ENCODE data around the gene NFRKB.
"Not testable (repeated sequence)": the region's sequence is repeated elsewhere in the genome, so short reads cannot be mapped to it uniquely, and the experiment has no call there.

The NFRKB gene

DNA sequence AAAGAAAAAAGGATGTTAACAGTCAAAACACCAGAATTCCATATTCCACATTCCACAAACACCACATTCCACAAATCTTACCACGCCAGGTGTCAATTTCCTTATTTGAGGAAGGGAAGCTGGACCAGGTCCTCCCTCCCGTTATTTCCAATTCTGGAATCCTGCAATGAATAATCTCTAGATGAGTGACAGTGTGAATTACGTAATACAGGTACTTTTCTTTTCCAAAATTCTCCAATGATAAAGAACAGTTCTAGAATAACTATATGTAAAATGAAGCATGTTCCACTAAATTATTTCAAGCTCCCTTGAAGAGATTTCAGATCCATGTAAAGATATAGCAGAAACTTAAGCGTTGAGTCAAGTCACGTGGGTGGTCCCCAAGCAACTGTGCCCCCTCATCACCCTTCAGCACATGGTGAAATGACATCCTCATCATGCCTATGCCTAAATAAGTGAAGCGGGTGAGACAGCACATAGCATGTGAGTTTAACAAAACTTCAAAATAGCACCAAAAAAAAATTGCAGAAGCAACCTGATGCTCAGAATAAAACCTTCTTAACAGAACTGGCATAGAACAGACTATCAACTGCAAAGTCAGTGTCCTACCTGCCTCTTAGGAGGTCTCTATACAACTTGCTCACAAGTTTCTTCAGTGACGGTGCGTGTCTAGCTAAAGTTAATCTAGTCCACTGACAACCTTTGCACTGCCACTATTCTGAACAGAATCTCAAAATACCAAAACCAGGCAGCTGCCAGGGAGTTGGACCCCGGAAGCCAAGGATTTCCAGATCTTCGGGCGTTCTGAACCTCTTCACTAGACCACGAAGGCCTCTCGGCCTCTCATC, 876 bp downstream of the NFRKB start:
- DNase-seq (ENCODE audit: low read depth), result no peak

DNA sequence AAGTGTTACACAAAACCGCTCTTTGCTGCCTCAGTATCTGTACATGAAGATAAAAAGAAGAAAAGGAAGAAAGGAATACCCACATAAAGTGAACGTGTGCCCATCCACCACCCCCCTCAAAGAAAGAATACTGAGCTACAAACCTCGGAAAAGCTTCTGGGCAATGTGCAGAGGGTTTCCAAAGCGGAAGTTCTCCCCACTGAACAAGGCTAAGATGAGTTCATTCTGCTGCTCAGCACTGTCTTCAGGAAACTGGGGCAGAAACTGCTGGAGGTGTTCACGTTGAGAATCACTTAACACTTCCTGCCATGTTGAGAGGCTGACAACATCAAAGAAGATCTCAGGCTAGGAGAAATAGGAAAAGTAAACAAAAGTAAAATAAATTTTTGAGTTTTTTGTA, 6.9 kb downstream of the NFRKB start:
- DNase-seq (ENCODE audit: low read depth), result no peak

DNA sequence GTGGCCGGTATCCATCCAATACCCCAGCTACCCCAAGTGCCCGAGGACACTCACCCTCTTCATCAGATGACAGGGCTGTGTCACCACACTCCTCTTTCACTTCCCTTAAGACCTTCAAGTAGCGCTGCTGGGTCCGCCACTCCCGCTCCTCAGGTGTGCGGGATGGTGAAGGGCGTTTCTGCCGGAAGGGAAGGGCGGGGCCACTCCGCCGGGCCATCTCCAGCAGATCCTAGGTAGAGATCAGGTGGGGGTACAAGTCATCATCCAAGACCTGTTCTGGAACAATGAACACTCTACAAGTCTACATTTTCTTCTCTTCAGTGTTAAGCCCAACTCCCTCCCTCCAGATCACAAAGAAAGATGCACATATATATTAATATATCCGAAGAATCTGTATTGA, 10.0 kb downstream of the NFRKB start:
- DNase-seq (ENCODE audit: low read depth), result no peak

DNA sequence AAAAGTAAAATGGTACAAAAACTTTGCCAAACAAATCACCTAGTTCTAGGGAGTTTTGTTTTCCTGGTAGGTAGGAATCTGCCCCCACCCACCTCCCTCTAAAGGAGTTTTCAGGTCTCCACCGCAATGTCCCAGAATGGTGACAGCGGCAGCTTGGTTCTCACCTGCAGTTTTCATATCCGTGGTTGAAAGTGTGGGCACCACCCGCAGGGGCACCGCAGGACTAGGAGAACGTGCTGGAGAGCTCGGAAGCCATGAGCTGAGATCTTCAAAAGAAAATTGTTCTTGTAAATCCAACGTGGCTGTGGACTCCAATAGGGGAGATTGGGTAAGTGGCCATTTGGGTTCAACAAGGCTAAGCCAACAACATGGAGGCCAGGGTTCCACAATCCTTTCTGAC, 10.8 kb downstream of the NFRKB start:
- DNase-seq (ENCODE audit: low read depth), result no peak

DNA sequence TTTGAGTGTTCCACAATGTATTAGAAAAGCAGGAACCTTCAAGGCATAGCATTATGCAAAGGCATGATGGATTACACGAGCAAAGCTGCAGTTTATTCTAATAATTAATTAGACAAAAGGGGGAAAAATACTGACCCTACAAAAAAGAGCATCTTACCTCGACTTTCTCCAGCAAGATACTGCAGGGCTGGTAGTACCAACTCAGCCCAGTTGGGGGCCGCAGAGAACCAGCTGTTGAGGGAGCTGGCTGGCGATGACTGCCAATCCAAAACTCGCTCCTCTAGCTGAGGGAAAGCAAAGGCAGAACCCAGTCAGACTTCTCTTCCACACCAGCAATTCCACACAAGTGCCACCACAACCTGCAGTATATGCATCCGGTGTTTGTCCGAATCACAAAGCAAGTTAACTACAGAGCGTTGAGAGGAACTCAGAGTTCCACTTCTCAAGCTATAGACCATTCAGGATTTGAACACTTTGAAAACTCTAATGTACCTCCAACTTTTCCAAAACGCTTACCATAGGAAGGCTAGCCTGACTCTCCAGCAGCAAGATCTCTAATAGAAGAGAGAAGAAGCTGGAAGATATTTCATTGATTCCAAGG, 13.7 kb downstream of the NFRKB start:
- DNase-seq (ENCODE audit: low read depth), result peak; percentile 7

DNA sequence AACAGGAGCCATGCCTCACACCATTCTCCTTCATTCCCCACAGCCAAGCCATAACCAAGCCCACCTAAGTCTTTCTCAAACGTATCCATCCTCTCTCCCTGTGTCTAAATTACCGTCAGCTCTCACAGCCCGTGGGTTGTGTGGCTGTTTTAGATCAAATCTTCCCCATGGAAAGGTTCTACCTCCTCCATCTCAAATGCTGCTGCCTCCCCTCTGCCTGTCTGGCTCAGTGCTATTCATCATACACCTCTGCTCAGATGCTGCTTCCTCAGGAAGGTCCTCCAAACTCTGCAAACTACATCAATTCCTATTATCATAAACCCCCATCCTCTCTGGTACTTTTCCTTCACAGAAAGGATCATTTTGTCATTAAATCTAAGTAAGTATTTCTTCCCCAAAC, 15.1 kb downstream of the NFRKB start:
- DNase-seq (ENCODE audit: low read depth), result no peak

DNA sequence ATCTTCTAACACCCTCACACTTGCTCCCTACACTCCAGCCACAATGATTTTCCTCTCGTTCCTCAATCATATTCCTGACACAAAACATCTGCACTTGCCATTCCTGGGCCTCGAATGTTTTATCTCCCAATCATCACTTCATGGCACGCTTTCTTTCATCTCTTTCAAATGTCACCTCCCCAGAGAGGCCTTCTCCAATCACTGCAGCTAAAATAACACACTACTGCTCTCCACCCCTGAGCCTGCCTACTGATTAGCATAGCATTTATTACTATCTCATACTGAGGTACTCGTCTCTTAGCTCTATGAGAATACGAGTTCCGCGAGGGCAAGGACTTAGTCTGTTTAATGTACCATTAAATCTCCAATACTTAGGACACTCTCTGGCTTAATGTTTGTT, 23.5 kb downstream of the NFRKB start:
- no peak for DNase-seq (ENCODE audit: low read depth)

DNA sequence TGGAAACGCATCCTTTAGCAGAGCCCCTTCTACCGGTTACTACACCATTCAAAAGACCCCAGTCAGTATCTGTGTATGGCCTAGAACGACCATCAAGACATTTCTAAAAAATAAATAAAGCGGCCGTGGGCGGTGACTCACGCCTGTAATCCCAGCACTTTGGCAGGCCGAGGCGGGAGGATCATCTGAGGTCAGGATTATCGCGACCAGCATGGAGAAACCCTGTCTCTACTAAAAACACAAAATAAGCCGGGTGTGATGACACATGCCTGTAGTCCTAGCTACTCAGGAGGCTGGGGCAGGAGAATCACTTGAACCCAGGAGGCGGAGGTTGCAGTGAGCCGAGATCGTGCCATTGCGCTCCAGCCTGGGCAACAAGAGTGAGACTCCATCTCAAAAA, 26.8 kb downstream of the NFRKB start:
- not testable (repeated sequence) for DNase-seq (ENCODE audit: low read depth)

DNA sequence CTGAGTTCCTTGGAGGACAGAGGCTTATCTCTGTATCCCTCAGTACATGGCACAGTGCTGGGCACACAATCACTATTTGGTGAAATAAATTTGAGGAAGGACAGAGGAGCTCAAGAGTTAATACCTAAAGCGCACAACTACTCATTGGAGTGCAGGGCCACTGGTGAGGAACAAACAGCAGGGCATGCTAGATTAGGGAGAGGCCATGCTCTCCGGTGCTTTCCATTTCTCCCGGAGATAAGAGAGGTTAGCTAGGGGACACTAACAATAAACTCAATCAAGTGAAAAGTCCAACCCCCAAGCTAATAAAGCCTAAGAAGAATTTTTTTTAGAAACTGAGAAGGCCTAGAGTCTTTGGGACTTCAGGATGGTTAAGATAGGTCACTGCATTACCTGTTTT, 29.1 kb downstream of the NFRKB start:
- no peak for DNase-seq (ENCODE audit: low read depth)

DNA sequence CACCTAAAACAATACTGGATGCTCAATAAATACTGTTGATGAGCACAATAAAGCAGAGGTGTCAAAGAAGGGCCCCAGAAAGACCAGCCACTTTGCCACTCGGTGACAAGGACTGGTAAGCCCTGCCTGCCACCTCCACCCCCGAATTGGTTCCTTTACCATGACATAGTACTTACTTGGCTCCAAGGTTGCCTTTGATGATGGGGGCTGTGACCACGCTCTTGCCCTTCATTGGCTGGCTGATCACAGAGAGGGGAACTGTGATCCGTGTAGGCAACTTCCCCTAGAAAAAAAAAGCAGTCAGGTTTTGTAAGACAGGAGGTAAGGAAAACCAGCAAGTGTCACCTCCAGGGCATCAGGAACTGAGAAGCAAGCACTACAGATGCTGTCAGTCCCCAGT, 29.7 kb downstream of the NFRKB start:
- no peak for DNase-seq (ENCODE audit: low read depth)

DNA sequence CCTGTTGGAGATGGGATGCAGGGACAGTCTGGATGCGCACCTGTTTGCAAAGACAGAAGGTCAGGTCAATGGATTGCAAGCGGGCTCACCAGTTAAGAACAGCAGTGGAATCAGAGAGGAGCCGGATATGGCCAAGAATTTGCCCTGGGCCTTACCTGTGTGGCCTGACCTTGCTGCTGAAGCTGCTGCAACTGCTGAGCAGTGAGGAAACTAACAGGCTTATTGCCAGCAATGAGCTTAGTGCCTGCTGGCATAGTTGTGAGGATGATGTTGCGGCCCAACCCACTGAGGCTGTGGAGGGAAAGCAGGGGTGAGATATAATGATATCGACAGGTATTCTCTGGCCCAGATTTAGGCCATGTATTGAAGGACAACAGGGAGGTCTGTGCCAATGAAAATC, 30.6 kb downstream of the NFRKB start:
- no peak for DNase-seq (ENCODE audit: low read depth)

DNA sequence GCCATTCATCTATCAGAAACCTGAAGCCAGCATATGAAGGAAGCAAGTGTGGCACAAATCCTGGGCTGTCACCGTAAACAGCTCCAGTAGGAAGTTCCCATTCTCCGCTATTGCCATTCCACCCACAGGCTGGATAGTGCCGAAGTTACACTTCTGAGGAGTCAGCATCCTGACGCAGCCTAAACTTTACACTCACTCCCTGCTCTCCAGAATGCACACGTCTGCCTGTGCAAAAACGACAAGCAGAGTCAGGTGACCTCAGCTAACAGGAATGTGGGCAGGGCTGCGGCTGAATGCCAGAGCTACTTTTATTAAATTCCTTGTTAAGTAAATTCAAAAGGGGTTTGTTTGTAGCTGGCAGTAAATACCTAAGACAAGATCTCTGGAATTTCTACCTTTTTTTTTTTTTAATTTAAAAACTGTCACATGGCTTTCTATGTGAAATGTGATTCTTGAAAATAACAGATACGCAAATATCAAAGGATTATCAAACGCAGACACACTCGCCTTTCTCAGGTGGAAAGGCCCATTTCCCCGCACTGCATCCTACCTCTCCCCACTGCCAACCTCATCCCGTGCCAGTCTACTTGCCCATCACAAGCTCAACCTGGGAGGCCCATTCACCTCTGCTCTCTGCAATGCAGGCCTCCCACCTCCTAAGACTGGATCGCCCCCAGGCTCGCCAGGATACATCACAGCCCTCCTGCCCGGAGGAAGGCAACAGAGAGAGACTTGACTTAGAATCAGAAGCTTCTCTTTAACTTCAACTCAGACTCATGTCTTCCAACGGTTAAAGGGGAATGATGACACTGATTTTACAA, 33.5 kb downstream of the NFRKB start:
- no peak for DNase-seq (ENCODE audit: low read depth)

DNA sequence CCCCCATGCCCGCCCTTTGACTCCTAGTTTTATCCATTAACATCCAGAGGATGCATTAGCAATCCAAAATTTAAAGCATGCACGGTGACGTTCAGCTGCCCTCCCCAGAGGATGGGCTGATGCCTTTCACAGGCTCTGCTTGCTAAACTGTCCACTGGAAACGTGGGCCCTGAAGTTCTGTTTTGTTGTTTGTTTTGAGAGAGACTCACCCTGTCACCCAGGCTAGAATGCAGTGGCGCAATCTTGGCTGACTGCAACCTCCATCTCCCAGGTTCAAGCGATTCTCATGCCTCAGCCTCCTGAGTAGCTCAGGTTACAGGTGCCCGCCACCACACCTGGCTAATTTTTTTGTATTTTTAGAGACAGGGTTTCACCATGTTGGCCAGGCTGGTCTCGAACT, 39.3 kb downstream of the NFRKB start:
- no peak for DNase-seq (ENCODE audit: low read depth)

DNA sequence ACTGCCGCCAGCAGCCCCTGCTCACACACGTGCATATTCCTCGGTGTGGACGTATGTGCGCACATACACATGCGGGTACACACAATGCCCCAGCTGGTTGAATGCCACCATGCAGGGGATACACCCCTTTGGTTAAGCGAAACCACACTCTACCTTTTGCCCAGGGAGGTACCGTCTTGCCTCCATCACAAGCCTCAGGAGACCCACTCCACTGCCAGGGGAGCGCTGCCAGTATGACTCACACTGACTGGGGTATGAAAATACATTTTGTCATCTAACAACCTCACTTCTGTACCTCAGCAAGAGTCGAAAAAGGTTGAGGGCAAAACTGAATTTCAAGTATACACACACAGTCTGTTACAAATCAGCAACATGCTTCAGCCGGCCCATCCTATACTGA, 40.3 kb downstream of the NFRKB start:
- no peak for DNase-seq (ENCODE audit: low read depth)

DNA sequence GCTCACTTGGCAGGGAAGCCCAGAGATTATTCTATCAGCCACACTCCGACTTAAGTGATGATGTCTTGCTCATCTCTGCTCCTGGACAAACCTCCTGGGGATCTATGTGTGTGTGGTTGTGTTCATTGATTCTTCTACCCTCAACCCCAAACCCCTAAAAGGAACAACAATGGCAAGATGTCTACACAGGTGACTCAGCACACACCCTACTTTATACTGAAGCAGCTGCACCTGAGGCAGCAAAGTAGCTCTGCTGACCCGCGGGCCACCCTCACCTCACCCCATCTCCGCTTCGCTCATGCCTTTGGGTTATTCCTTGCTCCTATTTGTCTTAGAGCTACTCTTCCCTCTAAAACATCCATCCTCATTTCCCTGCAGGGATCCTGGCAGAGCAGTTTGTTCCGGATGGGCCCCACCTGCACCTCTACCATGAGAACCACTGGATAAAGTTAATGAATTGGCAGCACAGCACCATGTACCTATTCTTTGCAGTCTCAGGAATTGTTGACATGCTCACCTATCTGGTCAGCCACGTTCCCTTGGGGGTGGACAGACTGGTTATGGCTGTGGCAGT, 41.1 kb downstream of the NFRKB start:
- DNase-seq (ENCODE audit: low read depth), result no peak

DNA sequence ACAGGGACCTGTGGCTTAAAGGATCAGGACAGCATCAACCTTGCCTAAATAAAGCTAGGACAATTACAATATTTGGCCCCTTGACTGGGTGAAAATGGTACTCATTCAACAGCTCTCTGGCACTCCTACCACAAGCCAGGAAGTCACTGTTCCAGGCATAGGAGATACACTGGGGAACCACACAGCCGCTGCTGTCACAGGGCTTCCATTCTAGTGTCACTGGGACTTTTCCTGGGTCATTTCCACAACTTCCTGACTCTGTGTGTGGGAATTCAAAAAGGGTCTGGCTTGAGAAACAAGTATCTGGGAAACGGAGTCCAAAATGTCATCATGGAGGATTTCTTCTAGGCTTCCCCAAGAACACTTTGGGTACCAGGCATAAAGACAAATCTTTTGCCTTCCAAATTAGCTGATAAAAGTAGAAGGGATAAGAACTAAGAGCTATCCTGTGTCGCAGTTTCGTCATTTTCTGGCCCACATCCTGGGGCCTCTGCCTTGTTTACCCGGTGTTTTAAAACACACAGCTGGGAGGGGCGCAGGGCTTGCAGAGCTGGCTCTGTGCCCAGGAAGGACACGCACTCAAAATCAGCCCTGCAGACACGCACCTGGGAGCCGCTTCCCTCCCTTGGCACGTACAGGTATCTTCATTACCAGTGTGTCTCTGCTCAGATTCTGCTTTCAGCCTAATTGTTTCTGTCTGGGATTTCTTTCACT, 41.7 kb downstream of the NFRKB start:
- DNase-seq (ENCODE audit: low read depth), result peak; percentile 5

DNA sequence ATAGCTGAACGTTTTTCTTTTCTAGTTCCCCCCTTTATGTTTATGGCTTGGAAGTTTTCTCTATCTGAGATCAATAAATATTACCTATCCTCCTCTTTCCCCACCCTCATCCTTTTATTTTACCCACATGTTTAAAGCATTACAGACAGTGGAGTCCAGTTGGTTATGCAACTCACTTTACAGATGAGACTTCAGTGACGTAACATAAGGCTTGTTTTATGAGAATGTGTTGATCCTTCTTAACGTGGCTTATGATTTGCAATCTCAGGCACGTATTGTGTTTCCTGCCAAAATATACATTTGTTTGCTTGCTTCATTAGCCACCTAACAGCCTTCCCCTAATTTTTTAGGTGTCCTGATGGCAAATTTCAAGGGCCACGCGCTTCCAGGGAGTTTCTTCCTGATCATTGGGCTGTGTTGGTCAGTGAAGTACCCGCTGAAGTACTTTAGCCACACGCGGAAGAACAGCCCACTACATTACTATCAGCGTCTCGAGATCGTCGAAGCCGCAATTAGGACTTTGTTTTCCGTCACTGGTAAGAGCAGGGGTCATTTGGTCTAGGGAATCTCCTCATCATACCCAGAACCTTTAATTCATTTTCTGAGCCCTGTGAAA, 43.1 kb downstream of the NFRKB start:
- DNase-seq (ENCODE audit: low read depth), result no peak

DNA sequence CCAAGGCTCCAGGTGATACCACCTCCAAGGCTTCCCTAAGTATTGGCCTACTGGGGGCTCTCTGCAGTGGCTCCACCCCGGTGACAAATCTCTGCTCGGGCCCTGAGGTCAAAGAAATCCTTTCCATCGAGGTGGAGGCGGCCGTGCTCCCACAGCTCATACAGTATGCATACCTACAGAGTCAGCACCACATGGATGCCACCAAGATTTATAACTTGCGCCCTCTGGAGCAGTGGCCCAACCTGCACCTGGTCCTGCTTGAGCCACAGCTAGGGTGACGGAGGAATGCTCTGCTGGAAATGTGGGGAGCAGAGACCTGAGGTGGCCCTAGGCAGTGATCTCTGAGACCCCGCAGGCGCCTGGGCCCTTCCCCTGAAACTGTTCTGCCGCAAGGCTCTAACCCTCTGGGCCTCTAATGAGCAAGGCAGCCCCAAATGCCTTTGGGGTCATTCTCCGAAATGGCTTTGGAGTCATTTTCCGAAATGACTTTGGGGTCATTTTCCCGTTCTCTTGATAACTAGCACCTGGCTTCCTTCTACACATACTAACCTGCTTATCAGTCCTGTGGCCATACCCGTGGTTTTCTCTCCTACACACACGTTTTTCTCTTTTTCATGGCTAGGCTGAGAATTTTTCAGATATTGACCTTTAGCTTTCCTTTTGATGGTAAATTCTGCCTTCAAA, 45.8 kb downstream of the NFRKB start:
- DNase-seq (ENCODE audit: low read depth), result no peak

DNA sequence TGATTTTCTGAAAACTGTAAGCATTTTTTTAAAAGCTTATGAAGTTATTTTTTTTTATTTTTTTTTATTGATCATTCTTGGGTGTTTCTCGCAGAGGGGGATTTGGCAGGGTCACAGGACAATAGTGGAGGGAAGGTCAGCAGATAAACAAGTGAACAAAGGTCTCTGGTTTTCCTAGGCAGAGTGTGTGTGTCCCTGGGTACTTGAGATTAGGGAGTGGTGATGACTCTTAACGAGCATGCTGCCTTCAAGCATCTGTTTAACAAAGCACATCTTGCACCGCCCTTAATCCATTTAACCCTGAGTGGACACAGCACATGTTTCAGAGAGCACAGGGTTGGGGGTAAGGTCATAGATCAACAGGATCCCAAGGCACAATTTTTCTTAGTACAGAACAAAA, 48.0 kb downstream of the NFRKB start:
- not testable (repeated sequence) for DNase-seq (ENCODE audit: low read depth)

DNA sequence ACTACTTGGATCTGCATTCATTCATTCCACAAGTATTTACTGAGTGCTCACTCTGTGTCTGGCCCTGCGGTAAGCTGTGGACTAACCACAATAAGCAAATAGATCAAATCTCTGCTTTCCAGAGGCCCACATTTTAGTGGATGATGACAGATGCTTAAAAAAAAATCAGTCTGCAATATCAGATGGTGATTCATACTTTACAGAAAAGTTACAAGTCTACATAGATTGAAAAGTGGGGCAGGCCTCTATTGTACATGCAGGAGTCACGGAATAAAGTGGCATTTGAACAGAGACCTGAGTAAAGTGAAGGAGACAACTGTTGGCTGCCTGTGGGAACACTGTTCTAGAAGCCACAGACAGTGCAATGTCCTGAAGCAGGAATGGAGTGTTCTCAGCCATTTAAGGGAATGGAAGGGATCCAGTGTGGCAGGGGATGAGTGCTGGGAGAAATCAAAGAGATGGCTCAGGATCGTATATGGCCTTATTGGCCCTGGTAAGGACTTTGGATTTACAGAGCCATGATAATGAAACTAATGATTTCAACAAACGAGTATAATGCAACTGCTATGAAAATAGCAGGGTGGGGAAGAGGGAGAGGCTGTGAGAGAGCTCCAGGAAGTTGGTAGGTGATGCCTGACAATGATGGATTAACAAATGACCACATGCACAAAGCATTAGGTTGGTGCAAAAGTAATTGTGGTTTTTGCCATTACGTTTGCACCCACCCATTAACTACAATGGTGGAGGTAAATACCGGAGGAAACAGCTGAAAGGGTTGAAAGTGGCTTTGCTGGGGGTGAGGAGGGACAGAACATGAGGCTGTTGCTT, 48.7 kb downstream of the NFRKB start:
- no peak for DNase-seq (ENCODE audit: low read depth)

Measured in stimulated activated CD8-positive, alpha-beta memory T cell treated with anti-CD3 and anti-CD28 coated beads, Interleukin-7, amount 100 ng/mL, for 24 hours (primary cell).